ENCODE results near the gene PEG3.

DNA sequence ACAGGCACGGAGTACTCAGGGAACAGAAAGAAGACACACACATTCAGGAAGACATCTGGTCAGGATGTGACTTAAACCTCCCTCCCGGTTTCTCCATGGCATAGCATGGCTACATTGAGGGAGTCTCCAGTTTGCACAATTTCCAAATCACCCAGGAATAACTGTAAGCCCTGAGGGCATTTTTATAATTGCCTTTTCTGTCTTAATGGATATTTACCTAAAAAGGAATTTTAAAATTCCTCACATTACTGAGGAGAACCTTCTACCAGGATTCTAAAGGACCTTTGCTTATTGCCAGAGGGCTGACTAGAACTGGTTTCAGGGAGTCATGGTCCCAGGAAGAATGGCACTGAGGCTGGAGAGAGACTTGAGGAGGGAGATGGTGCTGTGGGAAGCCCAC is 21.4 kb downstream of the PEG3 start:
- no peak for TF ChIP-seq CTCF (IDR thresholded peaks at IDR 0.05; ENCODE audit: low read depth, low read length)
- no peak for TF ChIP-seq EZH2phosphoT487 (IDR thresholded peaks at IDR 0.05; ENCODE audit: low read depth)
